Muscle of leg (tissue), 11 donors: ENCODE data around the gene PIGU. TPM values are rescaled to one million over a fixed set of nuclear protein-coding genes. Genes with fewer than 3 reads are reported as not detected.

Experiments used
- DNase-seq: peaks from one replicate; pipeline ENCODE4 v3.0.0; 2013
- H3K27ac ChIP-seq: one replicate; pipeline ENCODE4 v1.5.1; 2013; ENCODE audit warnings: mild to moderate bottlenecking, low read length, control low read depth
- H3K27me3 ChIP-seq: one replicate; pipeline ENCODE4 v1.6.1; 2013; ENCODE audit warnings: low read length; ENCODE audit not compliant: control insufficient read depth, insufficient read depth
- H3K36me3 ChIP-seq: one replicate; pipeline ENCODE4 v1.6.1; 2013; ENCODE audit warnings: low read length; ENCODE audit not compliant: control insufficient read depth, insufficient read depth
- H3K4me1 ChIP-seq: one replicate; pipeline ENCODE4 v1.6.1; 2013; ENCODE audit warnings: low read length; ENCODE audit not compliant: control insufficient read depth, insufficient read depth
- H3K4me3 ChIP-seq: one replicate; pipeline ENCODE4 v1.5.1; 2013; ENCODE audit warnings: low read length, control low read depth
- H3K9me3 ChIP-seq: replicated peaks from 2 replicates; pipeline ENCODE4 v1.6.1; 2013; ENCODE audit warnings: low read depth, low read length; ENCODE audit not compliant: control insufficient read depth
- WGBS: methylation state at CpG from one replicate; pipeline ENCODE4 v1.1.5; 2013; ENCODE audit warnings: missing lambda C conversion rate; ENCODE audit not compliant: insufficient coverage; 5-methylcytosine and 5-hydroxymethylcytosine counted together
- polyA plus RNA-seq, 8 donors: library from polyadenylated mRNA; unstranded; fragments of 120-200 nt; gene quantifications; one replicate each; pipeline versions ENCODE4 v1.2.1 to v1.2.3, GENCODE V29; 2013; ENCODE audit warnings: inconsistent platforms in 1 of 8, low replicate concordance in 1 of 8; ENCODE audit not compliant: insufficient read length in 8 of 8, insufficient read depth in 1 of 8
- total RNA-seq: library from RNA; stranded (reverse); fragments of 120-200 nt; gene quantifications from one replicate; pipeline ENCODE4 v1.2.4, GENCODE V29; 2013

The PIGU gene
- total and polyA plus RNA-seq, 9 donors, result 13.1 to 26.8 (median 23.8) TPM

- peaks cover 15% of the 10 kb centered on the region for H3K4me1 ChIP-seq
- peaks cover 6% of the 10 kb centered on the region for H3K36me3 ChIP-seq
- no peaks in the 10 kb centered on the region for H3K9me3 ChIP-seq
- WGBS, result 77% methylated on average over 10 of the region's 10 CpGs
- H3K27ac ChIP-seq, result no peak overlapping the region
- DNase-seq, result no peak
- H3K4me3 ChIP-seq, result no peak overlapping the region
- H3K27me3 ChIP-seq, result no peaks in the 10 kb centered on the region
Measured at GRCh38 chr20:34561661-34562060, 115.2 kb downstream of the PIGU start.

- Histone ChIP-seq H3K27ac (no peak overlapping the region), H3K4me3 (no peak overlapping the region), H3K4me1 (peaks cover 14% of the 10 kb centered on the region), H3K9me3 (no peaks in the 10 kb centered on the region), H3K36me3 (no peaks in the 10 kb centered on the region), H3K27me3 (no peaks in the 10 kb centered on the region)
- no peak for DNase-seq
- 65% methylated on average over 3 of the region's 7 CpGs for WGBS
Measured at GRCh38 chr20:34560614-34561013, 116.3 kb downstream of the PIGU start.

GRCh38 chr20:34560141-34560523, 116.8 kb downstream of the PIGU start:
- Histone ChIP-seq H3K36me3 (no peaks in the 10 kb centered on the region), H3K27ac (no peak overlapping the region), H3K27me3 (no peaks in the 10 kb centered on the region), H3K9me3 (no peaks in the 10 kb centered on the region), H3K4me1 (peaks cover 14% of the 10 kb centered on the region), H3K4me3 (no peak overlapping the region)
- 88% methylated on average over 3 of the region's 12 CpGs for WGBS
- no peak for DNase-seq

- peak; percentile 47 for DNase-seq
- no peaks in the 10 kb centered on the region for H3K27me3 ChIP-seq
- H3K4me3 ChIP-seq, result peak overlapping the region; percentile 93
- no peaks in the 10 kb centered on the region for H3K36me3 ChIP-seq
- peak overlapping the region; percentile 69 for H3K27ac ChIP-seq
- H3K4me1 ChIP-seq, result peaks cover 14% of the 10 kb centered on the region
- 21% methylated on average over 37 of the region's 43 CpGs for WGBS
- H3K9me3 ChIP-seq, result no peaks in the 10 kb centered on the region
Measured at GRCh38 chr20:34559311-34560140, 117.4 kb downstream of the PIGU start.

- peak within 1 kb of the TSS; percentile 87 for H3K27ac ChIP-seq
Measured at GRCh38 chr20:34558320-34559218, 118.3 kb downstream of the PIGU start, which contains the start of gene MAP1LC3A. Gene MAP1LC3A, plus strand, starts transcription at chr20:34558718. Its CDS starts 151 bp downstream, at chr20:34558869.

GRCh38 chr20:34557936-34558319, 119.0 kb downstream of the PIGU start:
- WGBS, result 30% methylated on average over 10 of the region's 11 CpGs
- Histone ChIP-seq H3K9me3 (no peaks in the 10 kb centered on the region), H3K4me3 (peak overlapping the region; percentile 93), H3K27me3 (no peaks in the 10 kb centered on the region), H3K27ac (peak overlapping the region; percentile 87), H3K36me3 (no peaks in the 10 kb centered on the region), H3K4me1 (peaks cover 14% of the 10 kb centered on the region)
- DNase-seq, result peak; percentile 42

More at GRCh38 chr20:34558320-34559218, 118.3 kb downstream of the PIGU start, which contains the start of gene MAP1LC3A:
- H3K27me3 ChIP-seq, result no peaks in the 10 kb centered on the region
- DNase-seq, result peak; percentile 97
- H3K4me1 ChIP-seq, result peaks cover 14% of the 10 kb centered on the region
- WGBS, result under 1% methylated on average over 95 of the region's 103 CpGs
- no peaks in the 10 kb centered on the region for H3K36me3 ChIP-seq
- peak within 1 kb of the TSS; percentile 93 for H3K4me3 ChIP-seq
- H3K9me3 ChIP-seq, result no peaks in the 10 kb centered on the region

GRCh38 chr20:34553366-34553867, 123.5 kb downstream of the PIGU start:
- Histone ChIP-seq H3K4me1 (peaks cover 7% of the 10 kb centered on the region), H3K36me3 (no peaks in the 10 kb centered on the region), H3K9me3 (no peaks in the 10 kb centered on the region), H3K27ac (no peak overlapping the region), H3K4me3 (no peak overlapping the region), H3K27me3 (no peaks in the 10 kb centered on the region)
- WGBS, result 29% methylated on average over 2 of the region's 4 CpGs
- no peak for DNase-seq

- no peaks in the 10 kb centered on the region for H3K4me1 ChIP-seq
- 86% methylated on average over 5 of the region's 6 CpGs for WGBS
- no peaks in the 10 kb centered on the region for H3K9me3 ChIP-seq
- no peaks in the 10 kb centered on the region for H3K27me3 ChIP-seq
- no peak overlapping the region for H3K27ac ChIP-seq
- H3K4me3 ChIP-seq, result no peak overlapping the region
- DNase-seq, result no peak
- no peaks in the 10 kb centered on the region for H3K36me3 ChIP-seq
Measured at GRCh38 chr20:34552569-34552968, 124.3 kb downstream of the PIGU start.

GRCh38 chr20:34549929-34550305, 127.0 kb downstream of the PIGU start:
- 78% methylated on average over 8 of the region's 13 CpGs for WGBS
- H3K27me3 ChIP-seq, result no peaks in the 10 kb centered on the region
- no peak overlapping the region for H3K27ac ChIP-seq
- H3K36me3 ChIP-seq, result no peaks in the 10 kb centered on the region
- H3K4me3 ChIP-seq, result no peak overlapping the region
- H3K4me1 ChIP-seq, result no peaks in the 10 kb centered on the region
- no peaks in the 10 kb centered on the region for H3K9me3 ChIP-seq
- DNase-seq, result no peak
